Muscle of leg (tissue), 11 donors: ENCODE data around the gene KCNQ1. TPM values are rescaled to one million over a fixed set of nuclear protein-coding genes. Genes with fewer than 3 reads are reported as not detected.

ENCODE experiments used
- DNase-seq: peaks from one replicate; pipeline ENCODE4 v3.0.0; 2013
- H3K27ac ChIP-seq: one replicate; pipeline ENCODE4 v1.5.1; 2013; ENCODE audit warnings: mild to moderate bottlenecking, low read length, control low read depth
- H3K27me3 ChIP-seq: one replicate; pipeline ENCODE4 v1.6.1; 2013; ENCODE audit warnings: low read length; ENCODE audit not compliant: control insufficient read depth, insufficient read depth
- H3K36me3 ChIP-seq: one replicate; pipeline ENCODE4 v1.6.1; 2013; ENCODE audit warnings: low read length; ENCODE audit not compliant: control insufficient read depth, insufficient read depth
- H3K4me1 ChIP-seq: one replicate; pipeline ENCODE4 v1.6.1; 2013; ENCODE audit warnings: low read length; ENCODE audit not compliant: control insufficient read depth, insufficient read depth
- H3K4me3 ChIP-seq: one replicate; pipeline ENCODE4 v1.5.1; 2013; ENCODE audit warnings: low read length, control low read depth
- H3K9me3 ChIP-seq: replicated peaks from 2 replicates; pipeline ENCODE4 v1.6.1; 2013; ENCODE audit warnings: low read depth, low read length; ENCODE audit not compliant: control insufficient read depth
- WGBS: methylation state at CpG from one replicate; pipeline ENCODE4 v1.1.5; 2013; ENCODE audit warnings: missing lambda C conversion rate; ENCODE audit not compliant: insufficient coverage; 5-methylcytosine and 5-hydroxymethylcytosine counted together
- polyA plus RNA-seq, 8 donors: library from polyadenylated mRNA; unstranded; fragments of 120-200 nt; gene quantifications; one replicate each; pipeline versions ENCODE4 v1.2.1 to v1.2.3, GENCODE V29; 2013; ENCODE audit warnings: inconsistent platforms in 1 of 8, low replicate concordance in 1 of 8; ENCODE audit not compliant: insufficient read length in 8 of 8, insufficient read depth in 1 of 8
- total RNA-seq: library from RNA; stranded (reverse); fragments of 120-200 nt; gene quantifications from one replicate; pipeline ENCODE4 v1.2.4, GENCODE V29; 2013

Gene KCNQ1
- total and polyA plus RNA-seq, 9 donors, result 0.84 to 4.1 (median 2.6) TPM

DNA sequence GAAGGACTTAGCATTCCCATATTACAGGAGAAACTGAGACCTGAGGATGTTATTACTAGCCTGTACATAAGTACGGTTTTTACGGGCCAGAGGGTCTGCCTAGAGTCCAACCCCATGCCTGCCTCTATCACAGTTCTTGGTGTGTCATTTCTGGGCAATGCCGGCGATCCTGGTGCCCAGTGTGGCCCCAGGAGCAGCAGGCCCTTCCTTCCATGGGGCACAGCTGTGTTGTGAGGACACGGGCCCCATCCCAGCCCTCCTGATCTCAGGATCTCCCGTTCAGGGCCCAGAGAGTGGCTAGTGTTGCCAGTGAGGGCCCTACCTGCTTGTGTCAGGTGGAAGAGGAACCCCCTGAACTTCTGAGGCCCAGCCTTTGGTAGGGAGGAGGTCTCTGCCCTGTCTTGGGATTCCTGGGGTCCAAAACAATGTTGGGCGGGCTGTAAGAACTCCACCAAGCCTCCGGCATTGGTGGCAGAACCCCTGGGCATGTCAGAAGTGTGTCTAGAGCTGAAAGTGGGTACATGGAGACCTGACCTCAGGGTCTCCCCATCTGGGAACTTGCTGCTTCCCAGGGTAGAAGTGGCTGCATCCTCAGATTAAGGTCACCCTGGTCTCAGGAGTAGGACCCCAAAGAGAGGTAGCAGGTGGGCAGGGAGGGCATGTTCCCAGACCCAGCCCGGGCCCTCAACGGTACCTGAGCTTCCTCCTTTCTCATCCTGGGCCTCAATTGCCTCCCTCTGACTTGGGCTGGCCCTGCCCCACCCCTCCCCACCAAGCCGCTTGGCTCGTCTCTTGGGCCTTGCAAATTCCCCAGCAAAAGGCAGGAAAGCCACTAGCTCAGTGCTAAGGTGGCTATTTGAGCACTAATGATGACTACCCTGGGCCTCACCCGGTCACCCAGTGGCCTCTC lies 329.6 kb downstream of the KCNQ1 start:
- Histone ChIP-seq H3K4me1 (peaks cover 34% of the 10 kb centered on the region), H3K36me3 (no peaks in the 10 kb centered on the region), H3K27ac (no peak overlapping the region), H3K9me3 (no peaks in the 10 kb centered on the region), H3K27me3 (peaks cover 6% of the 10 kb centered on the region), H3K4me3 (no peak overlapping the region)
- DNase-seq, result no peak
- WGBS, result 88% methylated on average over 7 of the region's 13 CpGs

DNA sequence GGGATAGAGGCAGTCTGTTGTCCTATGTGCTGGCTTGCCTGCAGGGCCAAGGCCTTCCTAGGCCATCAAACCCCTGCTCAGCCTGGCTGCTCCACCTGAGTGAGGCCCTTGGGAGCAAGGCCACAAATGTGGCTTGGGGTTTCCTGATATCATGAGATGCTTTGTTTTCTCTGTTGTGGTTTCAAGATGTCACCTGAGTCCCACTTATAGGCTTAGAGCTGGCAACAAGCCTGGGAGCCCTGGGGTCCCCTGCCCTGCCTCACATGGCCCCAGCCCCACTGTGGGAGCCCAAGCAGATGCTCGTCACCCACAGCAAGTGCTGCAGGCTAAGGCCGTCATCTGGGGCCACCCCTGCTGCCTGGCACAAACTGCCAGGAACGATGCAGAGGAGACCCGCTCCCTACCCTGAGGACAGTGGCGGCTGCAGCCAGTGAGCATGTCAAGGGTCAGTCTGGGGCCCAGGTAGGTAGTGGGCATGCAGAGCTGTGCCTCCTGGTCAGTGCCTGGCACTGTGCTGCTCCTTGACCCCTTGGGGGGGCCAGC lies 330.3 kb downstream of the KCNQ1 start:
- 78% methylated on average over 5 of the region's 5 CpGs for WGBS
- H3K27ac ChIP-seq, result no peak overlapping the region
- H3K9me3 ChIP-seq, result no peaks in the 10 kb centered on the region
- DNase-seq, result no peak
- no peak overlapping the region for H3K4me3 ChIP-seq
- H3K36me3 ChIP-seq, result no peaks in the 10 kb centered on the region
- H3K4me1 ChIP-seq, result peaks cover 41% of the 10 kb centered on the region
- H3K27me3 ChIP-seq, result peaks cover 6% of the 10 kb centered on the region

DNA sequence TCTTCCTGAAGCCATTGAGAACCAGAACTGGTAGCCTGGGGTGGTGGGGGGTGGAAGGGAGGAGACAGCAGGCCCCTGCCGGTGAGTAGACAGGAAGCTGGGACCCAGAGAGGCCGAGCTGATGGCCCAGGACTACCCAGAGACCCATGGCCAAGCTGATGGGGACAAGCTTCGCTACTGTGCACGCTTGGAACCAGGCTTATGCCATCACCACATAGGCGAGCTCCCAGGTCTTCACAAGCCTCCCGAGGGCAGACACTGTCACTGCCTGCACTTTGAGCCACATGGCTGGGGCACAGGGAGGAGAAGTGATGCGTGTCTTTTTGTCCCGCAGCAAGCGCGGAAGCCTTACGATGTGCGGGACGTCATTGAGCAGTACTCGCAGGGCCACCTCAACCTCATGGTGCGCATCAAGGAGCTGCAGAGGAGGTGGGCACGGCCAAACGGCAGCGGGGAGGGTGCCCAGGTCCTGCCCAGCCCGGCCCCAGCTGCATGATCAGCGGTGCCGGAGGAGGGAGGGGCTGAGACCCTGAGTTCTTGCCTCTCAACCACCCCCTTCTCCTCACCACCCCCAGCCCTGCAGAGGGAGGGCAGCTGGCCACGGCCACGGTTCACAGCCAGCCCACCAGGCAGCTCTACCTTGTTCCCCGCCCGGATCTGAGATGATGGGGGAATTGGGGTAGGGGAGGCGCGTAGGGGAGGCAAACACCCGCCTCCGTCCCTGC lies 331.0 kb downstream of the KCNQ1 start:
- H3K27ac ChIP-seq, result no peak overlapping the region
- no peaks in the 10 kb centered on the region for H3K9me3 ChIP-seq
- H3K27me3 ChIP-seq, result peaks cover 6% of the 10 kb centered on the region
- H3K4me1 ChIP-seq, result peaks cover 44% of the 10 kb centered on the region
- H3K4me3 ChIP-seq, result no peak overlapping the region
- 86% methylated on average over 18 of the region's 29 CpGs for WGBS
- DNase-seq, result no peak
- no peaks in the 10 kb centered on the region for H3K36me3 ChIP-seq

DNA sequence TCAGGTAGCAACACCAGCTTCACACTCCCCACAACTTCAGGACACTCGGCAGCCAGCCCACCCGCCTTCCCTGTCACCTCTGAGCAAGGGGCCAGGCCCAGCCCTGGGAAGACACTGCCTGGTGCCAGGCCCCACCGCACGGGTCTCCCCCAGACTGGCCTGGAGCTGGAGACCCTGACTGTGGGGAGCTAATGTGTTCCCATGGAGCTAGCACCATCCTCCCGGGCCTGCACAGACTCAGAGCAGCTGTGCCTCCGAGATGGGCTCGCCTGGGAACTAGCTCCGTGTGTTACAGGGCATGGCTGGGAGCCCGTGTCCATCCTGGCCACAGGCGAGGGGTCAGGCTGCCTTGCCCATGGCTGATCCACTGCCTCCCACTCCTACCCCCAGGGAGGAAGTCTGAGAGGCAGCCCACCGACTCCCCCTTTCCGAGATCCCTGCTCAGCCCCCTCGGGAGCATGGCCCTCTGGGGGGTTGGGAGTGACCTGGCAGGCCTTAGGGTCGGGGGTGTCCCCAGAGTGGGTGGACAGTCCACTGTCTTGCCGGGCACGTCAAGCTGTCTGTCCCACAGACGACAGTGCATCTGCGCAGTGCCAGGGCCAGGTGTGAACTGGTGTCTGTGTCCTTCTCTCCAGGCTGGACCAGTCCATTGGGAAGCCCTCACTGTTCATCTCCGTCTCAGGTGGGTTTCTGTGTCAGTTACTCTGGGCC lies 331.7 kb downstream of the KCNQ1 start:
- H3K4me1 ChIP-seq, result peaks cover 49% of the 10 kb centered on the region
- WGBS, result 84% methylated on average over 6 of the region's 19 CpGs
- no peak for DNase-seq

GRCh38 chr11:2777386-2777785 lies 332.6 kb downstream of the KCNQ1 start:
- Histone ChIP-seq H3K27me3 (peaks cover 5% of the 10 kb centered on the region), H3K9me3 (no peaks in the 10 kb centered on the region), H3K36me3 (no peaks in the 10 kb centered on the region), H3K4me3 (no peak overlapping the region), H3K4me1 (peaks cover 50% of the 10 kb centered on the region), H3K27ac (no peak overlapping the region)
- 60% methylated on average over 7 of the region's 7 CpGs for WGBS
- no peak for DNase-seq

More for the DNA sequence above, 331.7 kb downstream of the KCNQ1 start:
- H3K4me3 ChIP-seq, result no peak overlapping the region
- peaks cover 6% of the 10 kb centered on the region for H3K27me3 ChIP-seq
- H3K27ac ChIP-seq, result no peak overlapping the region
- H3K9me3 ChIP-seq, result no peaks in the 10 kb centered on the region
- H3K36me3 ChIP-seq, result no peaks in the 10 kb centered on the region

DNA sequence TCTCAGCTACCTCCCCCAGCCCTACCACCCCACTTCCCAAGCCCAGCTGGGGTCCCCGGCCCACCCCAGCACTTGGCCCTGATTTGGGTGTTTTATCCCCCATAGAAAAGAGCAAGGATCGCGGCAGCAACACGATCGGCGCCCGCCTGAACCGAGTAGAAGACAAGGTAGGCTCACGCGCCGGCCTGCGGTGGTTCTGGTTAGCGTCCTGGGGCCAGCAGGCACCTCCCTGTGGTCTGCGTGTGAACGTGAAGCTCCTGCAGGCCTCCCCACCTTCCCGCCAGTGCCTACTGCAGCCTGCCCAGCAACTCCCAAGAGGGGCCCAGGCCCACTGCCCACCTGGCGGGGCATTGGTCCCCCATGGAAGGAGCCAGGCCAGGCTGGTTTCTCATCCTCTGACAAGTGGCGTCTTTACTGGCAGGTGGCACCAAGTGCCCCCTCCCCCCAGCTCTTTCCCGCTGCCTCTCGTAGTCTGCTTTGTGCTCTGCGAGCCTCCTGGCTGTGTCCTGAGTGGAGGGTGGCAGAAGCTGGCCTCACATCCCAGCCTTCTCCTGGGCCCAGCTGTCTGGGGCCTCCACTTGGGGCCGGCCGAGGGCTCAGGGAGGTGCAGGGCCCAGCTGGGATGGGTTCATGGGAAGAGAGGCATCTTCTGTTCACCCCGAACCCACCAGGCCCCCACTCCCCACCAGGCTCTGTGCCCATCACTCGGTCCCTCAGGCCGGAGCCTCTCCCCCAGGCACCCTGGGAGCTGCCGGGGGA lies 333.2 kb downstream of the KCNQ1 start:
- peak overlapping the region; percentile 75 for H3K27ac ChIP-seq
- no peak for DNase-seq
- H3K4me1 ChIP-seq, result peaks cover 50% of the 10 kb centered on the region
- H3K27me3 ChIP-seq, result peaks cover 2% of the 10 kb centered on the region
- 85% methylated on average over 15 of the region's 27 CpGs for WGBS
- H3K4me3 ChIP-seq, result no peak overlapping the region
- no peaks in the 10 kb centered on the region for H3K36me3 ChIP-seq
- no peaks in the 10 kb centered on the region for H3K9me3 ChIP-seq

GRCh38 chr11:2778630-2779498 lies 334.1 kb downstream of the KCNQ1 start:
- Histone ChIP-seq H3K4me1 (peaks cover 50% of the 10 kb centered on the region), H3K36me3 (no peaks in the 10 kb centered on the region), H3K4me3 (no peak overlapping the region), H3K27ac (peak overlapping the region; percentile 75), H3K27me3 (peaks cover 2% of the 10 kb centered on the region), H3K9me3 (no peaks in the 10 kb centered on the region)
- WGBS, result 53% methylated on average over 24 of the region's 28 CpGs
- peak; percentile 83 for DNase-seq

GRCh38 chr11:2779499-2779980 lies 334.7 kb downstream of the KCNQ1 start:
- H3K4me1 ChIP-seq, result peaks cover 50% of the 10 kb centered on the region
- H3K27me3 ChIP-seq, result no peaks in the 10 kb centered on the region
- WGBS, result 55% methylated on average over 6 of the region's 11 CpGs
- no peaks in the 10 kb centered on the region for H3K9me3 ChIP-seq
- no peak for DNase-seq
- peak overlapping the region; percentile 75 for H3K27ac ChIP-seq
- no peak overlapping the region for H3K4me3 ChIP-seq
- H3K36me3 ChIP-seq, result no peaks in the 10 kb centered on the region
